Bronchial epithelial cell (primary cell): ENCODE data around the gene DTNBP1. TPM values are rescaled to one million over a fixed set of nuclear protein-coding genes. Genes with fewer than 3 reads are reported as not detected.
A peak's percentile ranks its signal among the peaks of the same experiment; 100 is the strongest.

Experiments
- DNase-seq: peaks from one replicate; pipeline ENCODE4 v3.0.0-alpha.2; 2010; ENCODE audit warnings: low read depth
- FAIRE-seq: peaks from 2 replicates; lab custom pipeline; 2011; peaks lifted over from hg19 to GRCh38; lab: Jason Lieb, UNC
- H3K27me3 ChIP-seq: 2 replicates; pipeline ENCODE4 v1.5.1; 2011; ENCODE audit warnings: low read length; ENCODE audit not compliant: control insufficient read depth, insufficient read depth
- H3K36me3 ChIP-seq: 2 replicates; pipeline ENCODE4 v1.5.1; 2011; ENCODE audit warnings: low read length; ENCODE audit not compliant: control insufficient read depth, insufficient read depth
- H3K4me3 ChIP-seq: 2 replicates; pipeline ENCODE4 v1.5.1; 2011; ENCODE audit warnings: mild to moderate bottlenecking, low read depth, low read length, control low read depth
- CTCF ChIP-seq: IDR thresholded peaks from 2 replicates; pipeline ENCODE4 v1.5.1; 2011; ENCODE audit warnings: mild to moderate bottlenecking, moderate library complexity, low read length, control low read depth, inconsistent platforms; ENCODE audit not compliant: insufficient read depth, severe bottlenecking
- total RNA-seq: library from RNA; depleted of rRNA; stranded (reverse); fragments of >200 nt; gene quantifications from 2 replicates; pipeline ENCODE4 v1.2.1, GENCODE V29; 2014

The DTNBP1 gene
- total RNA-seq, 1 donor from 2014 or later: 6.3 TPM

- Histone ChIP-seq H3K4me3 (no peak overlapping the region), H3K27me3 (no peaks in the 10 kb centered on the region), H3K36me3 (peaks cover 46% of the 10 kb centered on the region)
- FAIRE-seq (peak; percentile 90), DNase-seq (no peak)
- no peak for TF ChIP-seq CTCF
Observed at GRCh38 chr6:15500078-15500740, 162.6 kb downstream of the DTNBP1 start.

- no peak for DNase-seq
- no peak for TF ChIP-seq CTCF
Observed at GRCh38 chr6:15499591-15499990, 163.2 kb downstream of the DTNBP1 start.

GRCh38 chr6:15499125-15499524 lies 163.7 kb downstream of the DTNBP1 start:
- no peak for TF ChIP-seq CTCF
- H3K36me3 ChIP-seq: peaks cover 48% of the 10 kb centered on the region
- no peak overlapping the region for H3K4me3 ChIP-seq
- DNase-seq (no peak), FAIRE-seq (no peak)
- no peaks in the 10 kb centered on the region for H3K27me3 ChIP-seq

More at GRCh38 chr6:15499591-15499990, 163.2 kb downstream of the DTNBP1 start:
- Histone ChIP-seq H3K4me3 (no peak overlapping the region), H3K27me3 (no peaks in the 10 kb centered on the region), H3K36me3 (peaks cover 47% of the 10 kb centered on the region)
- no peak for FAIRE-seq

GRCh38 chr6:15498640-15499039 lies 164.2 kb downstream of the DTNBP1 start:
- Histone ChIP-seq H3K4me3 (no peak overlapping the region), H3K36me3 (peaks cover 50% of the 10 kb centered on the region), H3K27me3 (no peaks in the 10 kb centered on the region)
- no peak for TF ChIP-seq CTCF
- DNase-seq: peak; percentile 86
- peak; percentile 93 for FAIRE-seq

- Histone ChIP-seq H3K36me3 (peaks cover 38% of the 10 kb centered on the region), H3K27me3 (no peaks in the 10 kb centered on the region), H3K4me3 (no peak overlapping the region)
- FAIRE-seq (no peak), DNase-seq (no peak)
- TF ChIP-seq CTCF: no peak
Observed at GRCh38 chr6:15496345-15497131, 166.3 kb downstream of the DTNBP1 start.
